Natural killer cell (primary cell): ENCODE results near the gene CIART. TPM values are rescaled to one million over a fixed set of nuclear protein-coding genes. Genes with fewer than 3 reads are reported as not detected.
A peak's percentile ranks its signal among the peaks of the same experiment; 100 is the strongest.

Experiments used
- ATAC-seq, 3 donors: fragments of 150-1000 bp in 2 of 3; fragments of 200-7000 bp in 1 of 3; cut with Tn5 transposase; 1 replicate in 1 of 3; 2 replicates in 2 of 3; pipeline ENCODE4 v1.10.0; 2021; ENCODE audit warnings: mild to moderate bottlenecking in 2 of 3, moderate library complexity in 2 of 3
- DNase-seq, 2 donors: peaks; one replicate each; pipeline versions ENCODE4 v3.0.0 to v3.0.0-alpha.2; 2013 to 2021; ENCODE audit warnings: mixed read lengths in 1 of 2
- H3K27ac ChIP-seq: one replicate; pipeline ENCODE4 v1.5.1; 2013; ENCODE audit warnings: mild to moderate bottlenecking, low read length
- H3K27me3 ChIP-seq: one replicate; pipeline ENCODE4 v1.6.1; 2013; ENCODE audit warnings: low read length; ENCODE audit not compliant: control insufficient read depth, insufficient read depth
- H3K36me3 ChIP-seq: one replicate; pipeline ENCODE4 v1.6.1; 2013; ENCODE audit warnings: low read length; ENCODE audit not compliant: control insufficient read depth, insufficient read depth
- H3K4me1 ChIP-seq: one replicate; pipeline ENCODE4 v1.6.1; 2013; ENCODE audit warnings: low read length; ENCODE audit not compliant: control insufficient read depth, insufficient read depth
- H3K4me3 ChIP-seq: one replicate; pipeline ENCODE4 v1.5.1; 2013; ENCODE audit warnings: low read length
- H3K9me3 ChIP-seq: one replicate; pipeline ENCODE4 v1.6.1; 2013; ENCODE audit warnings: low read length; ENCODE audit not compliant: control insufficient read depth, insufficient read depth
- H3K27ac Mint-ChIP-seq, 2 donors: one replicate each; pipeline ENCODE4 v1.8.0; 2022; ENCODE audit warnings: mild to moderate bottlenecking in 2 of 2, mixed read lengths in 2 of 2, moderate library complexity in 1 of 2
- H3K27me3 Mint-ChIP-seq, 2 donors: one replicate each; pipeline ENCODE4 v1.8.0; 2022; ENCODE audit warnings: low read depth in 2 of 2, mixed read lengths in 2 of 2
- H3K36me3 Mint-ChIP-seq: one replicate; pipeline ENCODE4 v1.8.0; 2022; ENCODE audit warnings: mixed read lengths
- H3K4me1 Mint-ChIP-seq, 2 donors: one replicate each; pipeline ENCODE4 v1.8.0; 2022; ENCODE audit warnings: mixed read lengths in 2 of 2
- H3K4me3 Mint-ChIP-seq: one replicate; pipeline ENCODE4 v1.8.0; 2022; ENCODE audit warnings: mild to moderate bottlenecking, moderate library complexity, mixed read lengths
- H3K9me3 Mint-ChIP-seq, 2 donors: one replicate each; pipeline ENCODE4 v1.8.0; 2022; ENCODE audit warnings: mixed read lengths in 2 of 2
- CTCF ChIP-seq: fragments of 200-600 bp; IDR thresholded peaks from one replicate; pipeline ENCODE4 v1.8.0; 2022; ENCODE audit warnings: antibody characterized with exemption
- WGBS: methylation state at CpG from one replicate; pipeline ENCODE4 v1.1.7; 2013; ENCODE audit warnings: missing lambda C conversion rate; ENCODE audit not compliant: insufficient coverage; 5-methylcytosine and 5-hydroxymethylcytosine counted together
- intact Hi-C: fragments of 100-400 bp; cut with micrococcal nuclease; formaldehyde crosslinking; loops from one replicate; pipeline ENCODE4 v1.14.2; 2022
- total RNA-seq, 4 donors: library from RNA; stranded (reverse); fragments of 120-200 nt in 1 of 4; gene quantifications; one replicate each; pipeline versions ENCODE4 v1.2.3 to v1.2.4, GENCODE V29; 2013 to 2022

Gene CIART
- total RNA-seq, 3 donors from 2014 or later (not counting 1 experiment from before 2014, with no cell fraction given) = 0.33 to 2.4 (median 1.9) TPM

GRCh38 chr1:150293433-150294253 is 11.3 kb downstream of the CIART start, which contains the start of gene MRPS21:
MRPS21 (plus strand) TSS chr1:150293861; CDS start chr1:150294367, 506 bp downstream.
- peaks cover 23 to 25% of the 10 kb centered on the region in 2 donors for H3K4me1 Mint-ChIP-seq
- H3K4me3 Mint-ChIP-seq = peak within 1 kb of the TSS; percentile 89
- peak within 1 kb of the TSS; percentile 72 for H3K4me3 ChIP-seq
- no peaks in the 10 kb centered on the region for H3K36me3 Mint-ChIP-seq
- H3K36me3 ChIP-seq = peaks cover 10% of the 10 kb centered on the region
- intact Hi-C loops = loop anchor here (2.0 kb wide), 1 partner anchor 57 kb away; the partner anchor contains the start of gene ANP32E
- no peaks in the 10 kb centered on the region for H3K9me3 Mint-ChIP-seq
- peaks cover 15% of the 10 kb centered on the region for H3K4me1 ChIP-seq
- WGBS = 4% methylated on average over 37 of the region's 43 CpGs
- peaks cover 4 to 6% of the 10 kb centered on the region in 2 donors for H3K27me3 Mint-ChIP-seq
- ATAC-seq (peak; percentile 96 to 98 (median 97)), DNase-seq (peak; percentile 80 to 95)
- H3K27ac Mint-ChIP-seq = peak within 1 kb of the TSS; percentile 96 to 97
- no peaks in the 10 kb centered on the region for H3K9me3 ChIP-seq
- no peaks in the 10 kb centered on the region for H3K27me3 ChIP-seq
- H3K27ac ChIP-seq = peak within 1 kb of the TSS; percentile 96
- TF ChIP-seq CTCF = no peak

- Histone ChIP-seq H3K4me3 (no peak overlapping the region), H3K27ac (no peak overlapping the region), H3K4me1 (peaks cover 15% of the 10 kb centered on the region), H3K9me3 (no peaks in the 10 kb centered on the region), H3K27me3 (no peaks in the 10 kb centered on the region), H3K36me3 (peaks cover 16% of the 10 kb centered on the region)
- peaks cover 23 to 25% of the 10 kb centered on the region in 2 donors for H3K4me1 Mint-ChIP-seq
- no peak for TF ChIP-seq CTCF
- ATAC-seq (no peak), DNase-seq (no peak)
- no peak overlapping the region for H3K4me3 Mint-ChIP-seq
- intact Hi-C loops = no loop called here
- H3K27ac Mint-ChIP-seq = peak overlapping the region; percentile 5 to 44
- WGBS = 92% methylated on average over 2 of the region's 2 CpGs
- H3K36me3 Mint-ChIP-seq = no peaks in the 10 kb centered on the region
- H3K27me3 Mint-ChIP-seq = no peaks in the 10 kb centered on the region
- H3K9me3 Mint-ChIP-seq = no peaks in the 10 kb centered on the region
Observed at GRCh38 chr1:150295476-150295875, 13.1 kb downstream of the CIART start.

DNA sequence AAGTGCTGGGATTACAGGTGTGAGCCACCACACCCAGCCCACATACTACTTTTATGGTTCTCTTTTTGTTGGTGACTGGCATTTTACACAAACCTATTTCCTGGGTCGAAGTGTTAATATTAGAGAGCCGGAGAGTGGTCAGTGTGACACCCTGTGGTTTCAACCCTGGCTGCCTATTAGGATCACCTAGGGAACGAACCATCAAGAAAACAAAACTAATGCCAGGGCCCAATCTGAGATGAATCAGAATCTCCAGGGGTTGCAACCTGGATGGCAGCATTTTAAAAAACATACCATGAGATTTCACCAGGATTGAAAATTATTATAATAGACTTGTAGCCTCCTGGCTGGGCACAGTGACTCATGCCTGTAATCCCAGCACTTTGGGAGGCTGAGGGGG is 17.4 kb downstream of the CIART start:
- no peak for DNase-seq
- H3K4me3 Mint-ChIP-seq = no peak overlapping the region
- Histone ChIP-seq H3K4me3 (no peak overlapping the region), H3K9me3 (no peaks in the 10 kb centered on the region), H3K36me3 (peaks cover 33% of the 10 kb centered on the region), H3K27me3 (no peaks in the 10 kb centered on the region), H3K27ac (no peak overlapping the region), H3K4me1 (peaks cover under 1% of the 10 kb centered on the region)
- no peak overlapping the region for H3K27ac Mint-ChIP-seq
- H3K27me3 Mint-ChIP-seq = no peaks in the 10 kb centered on the region
- TF ChIP-seq CTCF = no peak
- no peaks in the 10 kb centered on the region for H3K9me3 Mint-ChIP-seq
- WGBS = 91% methylated on average over 3 of the region's 3 CpGs
- intact Hi-C loops = no loop called here
- H3K36me3 Mint-ChIP-seq = no peaks in the 10 kb centered on the region
- ATAC-seq = no peak
- peaks cover 7 to 12% of the 10 kb centered on the region in 2 donors for H3K4me1 Mint-ChIP-seq
